ENCODE data around the gene DCT.

The DCT gene

GRCh38 chr13:94444826-94445225, 34.7 kb downstream of the DCT start:
- no peak for DNase-seq

DNA sequence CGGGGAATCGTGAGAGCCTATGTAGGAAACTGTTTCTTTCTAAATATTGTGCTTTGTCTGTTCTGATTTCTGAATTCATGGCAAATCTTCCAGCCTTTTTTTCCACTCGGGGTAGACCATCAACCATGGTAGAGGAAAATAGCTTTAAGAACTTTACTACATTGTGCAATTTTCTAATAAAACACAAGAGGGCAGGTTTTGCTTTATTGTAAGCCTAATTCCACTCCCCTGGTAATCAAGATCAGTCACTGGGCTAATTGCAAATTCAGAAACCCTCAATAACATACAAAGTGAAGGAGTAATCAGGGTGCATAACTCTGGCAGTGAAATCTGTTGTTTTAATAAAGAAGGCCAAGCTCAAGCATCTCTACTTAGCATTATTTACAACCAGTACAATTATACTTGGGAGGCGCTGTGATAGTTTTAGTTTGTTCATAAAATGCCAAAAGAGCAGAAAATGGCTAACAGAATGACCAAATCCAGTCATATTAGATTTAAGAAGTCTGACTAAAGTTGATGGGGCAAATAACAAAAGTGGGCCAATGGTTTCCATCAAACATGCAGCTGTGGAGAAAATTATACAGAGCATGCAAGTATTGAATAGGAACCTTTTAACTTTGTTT, 43.8 kb downstream of the DCT start:
- DNase-seq, result no peak

GRCh38 chr13:94433055-94433961, 46.2 kb downstream of the DCT start:
- no peak for DNase-seq

GRCh38 chr13:94431987-94432386, 47.5 kb downstream of the DCT start:
- DNase-seq, result no peak

DNA sequence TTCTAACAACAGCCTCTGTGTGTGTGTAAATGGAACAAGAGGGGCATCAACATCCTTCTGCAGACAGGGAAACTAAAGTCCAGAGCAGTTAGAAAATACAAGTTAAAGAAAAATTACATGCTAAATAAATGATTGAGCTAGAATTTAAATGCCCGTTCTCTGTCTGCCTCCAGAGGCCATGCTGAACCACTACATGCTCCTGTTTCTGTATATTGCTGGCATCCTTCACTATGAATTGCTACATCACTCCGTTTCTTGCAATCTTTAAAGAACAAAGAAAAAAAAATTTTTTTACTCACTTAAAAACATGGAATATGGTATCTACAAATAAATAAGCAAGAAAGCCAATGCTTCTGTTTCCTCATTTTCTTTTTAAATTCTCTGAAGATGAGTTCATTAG, 47.9 kb downstream of the DCT start:
- no peak for DNase-seq

DNA sequence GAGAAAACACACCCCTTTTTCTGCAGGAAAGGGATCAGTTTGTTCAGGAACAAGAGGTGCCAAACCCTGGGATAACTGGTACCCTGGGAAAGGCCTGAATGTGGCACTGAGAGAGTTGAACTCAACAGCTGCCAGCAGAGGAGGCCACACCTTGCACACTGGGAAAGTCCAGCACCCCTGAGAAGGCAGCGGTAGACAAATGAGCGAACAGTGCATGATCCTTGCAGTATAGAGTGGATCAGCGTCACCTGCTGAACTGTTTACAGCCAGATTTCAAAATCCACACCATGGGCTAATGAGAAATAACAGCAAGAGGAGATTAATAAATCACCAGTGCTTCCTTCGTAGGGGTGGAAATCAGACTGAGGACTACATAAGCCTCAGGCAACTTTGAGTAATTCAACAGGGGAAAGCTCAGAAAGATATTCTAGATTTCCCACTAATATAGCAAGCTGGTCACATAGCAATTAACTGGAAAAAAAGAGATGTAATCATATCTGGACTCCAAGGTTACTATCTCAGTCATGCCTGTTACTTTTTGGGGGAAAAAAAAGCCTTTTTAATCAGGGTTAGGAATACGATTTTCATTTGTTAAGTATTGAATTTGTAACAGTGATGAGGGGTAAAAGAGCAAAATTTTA, 52.0 kb downstream of the DCT start:
- no peak for DNase-seq

- no peak for DNase-seq
Measured at GRCh38 chr13:94419925-94420305, 59.6 kb downstream of the DCT start.

DNA sequence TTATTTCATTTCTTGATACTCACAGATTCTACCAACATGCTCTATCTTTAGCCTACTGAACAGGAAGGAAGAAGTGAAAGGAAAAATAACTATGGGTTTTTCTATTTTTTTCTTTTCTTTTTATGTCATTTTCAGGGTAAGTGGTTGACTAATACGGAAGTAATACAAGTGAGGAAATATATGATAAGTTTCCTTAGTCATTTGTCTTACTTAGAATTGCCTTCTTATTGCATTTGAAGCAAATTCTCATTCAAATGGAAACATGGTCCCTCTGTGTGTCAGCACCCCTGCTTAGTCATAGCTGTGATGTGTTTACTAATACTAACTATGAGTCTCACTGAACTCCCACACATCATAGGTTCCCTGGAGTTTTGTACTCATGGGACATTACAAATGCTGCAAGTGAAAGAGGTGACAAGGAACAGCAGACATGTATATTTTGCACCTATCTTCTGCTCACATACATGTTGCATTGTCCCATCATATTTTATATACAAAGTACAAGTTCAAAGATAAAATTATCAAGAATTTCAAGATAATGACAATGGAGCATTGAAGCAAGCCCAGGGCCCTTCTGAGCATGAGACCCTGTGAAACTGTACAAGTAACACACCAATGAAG, 60.1 kb downstream of the DCT start:
- DNase-seq, result no peak

- no peak for DNase-seq
Measured at GRCh38 chr13:94417294-94417693, 62.2 kb downstream of the DCT start.

- no peak for DNase-seq
Measured at GRCh38 chr13:94416454-94417080, 62.9 kb downstream of the DCT start.

DNA sequence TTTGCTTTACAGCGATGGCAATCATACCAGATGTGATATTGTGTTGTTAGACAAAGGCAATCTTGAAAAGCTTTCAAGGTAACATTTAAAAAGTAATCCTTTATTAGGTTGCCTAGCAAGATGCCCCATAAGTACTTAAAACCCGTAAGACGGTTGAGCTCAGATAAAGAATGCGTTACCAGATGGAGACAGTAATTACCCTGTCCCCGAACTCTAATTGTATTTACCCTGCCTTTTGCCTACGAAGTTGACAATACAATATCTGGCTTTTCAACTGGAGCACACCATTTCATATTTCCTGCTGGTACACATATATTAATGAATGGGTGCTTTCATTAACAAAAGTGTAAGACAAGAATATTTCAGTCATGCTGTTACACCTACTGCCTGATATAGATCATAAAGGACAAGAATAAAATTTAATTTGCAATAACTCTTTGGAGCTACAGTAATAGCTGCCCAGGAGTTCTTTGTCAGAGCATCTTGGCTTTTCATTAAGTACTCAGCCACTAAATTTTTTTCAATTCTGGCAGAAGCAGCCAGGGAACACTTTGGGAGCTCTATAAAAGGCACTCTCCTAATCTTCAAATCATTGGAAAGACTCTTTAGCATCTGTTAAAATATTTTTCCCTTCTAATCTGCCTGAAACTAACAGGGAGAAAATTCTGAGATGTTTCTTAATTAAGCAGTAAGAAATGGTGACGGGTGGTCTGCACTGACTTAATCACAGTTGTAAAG, 63.8 kb downstream of the DCT start:
- no peak for DNase-seq

- DNase-seq, result no peak
Measured at GRCh38 chr13:94414708-94415107, 64.8 kb downstream of the DCT start.

DNA sequence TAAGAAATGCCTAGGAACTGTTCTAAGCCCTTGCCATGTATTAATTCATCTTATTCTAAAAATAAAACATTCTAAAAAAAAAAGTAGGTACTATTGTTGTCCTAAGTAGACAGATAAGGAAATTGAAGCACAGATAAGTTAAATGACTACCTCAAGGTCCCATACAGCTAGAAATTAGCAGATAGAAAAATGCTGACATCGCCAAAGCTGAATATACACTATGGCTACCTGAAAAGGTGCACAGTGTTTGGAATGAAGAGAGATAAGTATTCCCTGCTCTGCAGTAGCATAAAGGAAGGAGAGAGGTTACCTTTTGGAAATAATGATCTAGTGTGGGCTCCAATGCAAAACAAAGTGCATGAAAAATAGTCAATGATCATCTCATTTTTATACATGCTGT, 65.3 kb downstream of the DCT start:
- no peak for DNase-seq

DNA sequence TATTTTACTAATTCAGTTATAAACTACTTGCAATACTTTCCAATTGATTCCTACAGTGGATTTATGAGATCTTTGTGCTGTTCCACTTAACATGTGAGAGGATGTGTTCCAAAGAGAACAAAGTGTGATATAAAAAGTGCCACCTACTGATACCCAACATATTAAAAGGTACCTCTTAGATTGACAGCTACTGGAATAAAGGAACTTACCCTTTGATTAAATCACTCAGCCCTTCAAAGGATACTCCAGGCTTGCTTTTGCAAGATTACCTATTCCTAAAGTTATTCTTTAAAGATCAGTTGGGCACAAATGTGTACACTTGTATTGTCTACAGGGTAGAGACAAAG, 65.9 kb downstream of the DCT start:
- DNase-seq, result no peak

GRCh38 chr13:94412870-94413597, 66.4 kb downstream of the DCT start:
- no peak for DNase-seq

GRCh38 chr13:94411747-94412146, 67.7 kb downstream of the DCT start:
- no peak for DNase-seq

GRCh38 chr13:94408314-94409036, 71.0 kb downstream of the DCT start:
- no peak for DNase-seq

- no peak for DNase-seq
Measured at GRCh38 chr13:94400874-94401273, 78.6 kb downstream of the DCT start.

- DNase-seq, result no peak
Measured at GRCh38 chr13:94399812-94400211, 79.7 kb downstream of the DCT start.

DNA sequence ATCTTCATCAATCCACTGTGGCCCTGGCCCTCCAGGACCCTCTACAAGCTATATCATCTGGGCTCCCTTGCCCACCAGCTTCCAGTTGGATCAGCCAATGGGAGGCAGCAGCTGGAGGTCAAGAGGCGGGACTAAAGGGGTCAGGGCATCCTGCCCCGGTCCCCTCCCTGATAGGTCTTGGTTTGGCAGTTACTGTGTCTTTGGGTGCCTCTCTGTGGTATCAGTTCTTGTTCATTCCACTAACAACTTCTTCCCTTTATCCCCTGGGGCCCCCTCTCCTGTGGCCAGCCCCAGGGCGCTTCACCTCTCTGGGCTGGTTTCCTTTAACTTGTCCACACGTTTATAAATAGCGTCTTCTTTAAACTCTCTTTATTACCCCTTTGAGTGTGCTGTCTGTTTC, 83.6 kb downstream of the DCT start:
- DNase-seq, result no peak

GRCh38 chr13:94394723-94395122, 84.8 kb downstream of the DCT start:
- no peak for DNase-seq
